ENCODE measurements around the gene PRKG1.

The PRKG1 gene

DNA sequence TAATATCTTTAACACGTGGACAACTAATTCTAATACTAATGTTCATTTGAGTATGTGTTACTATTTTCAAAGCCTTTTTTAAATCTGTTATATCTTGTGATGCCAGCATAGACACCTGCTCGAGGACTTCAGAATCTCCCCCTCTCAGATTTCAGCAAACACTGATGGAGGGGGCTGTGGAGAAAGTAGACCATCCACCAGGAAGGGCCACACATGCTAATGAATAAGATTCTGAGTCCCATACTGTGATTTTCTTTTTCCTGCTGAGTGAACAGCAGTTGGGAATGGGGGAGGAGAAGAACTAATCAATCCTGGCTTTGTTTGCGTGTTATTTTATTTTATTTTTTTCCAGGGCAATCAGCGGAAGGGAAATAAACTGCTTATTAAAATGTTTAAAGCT, 783.0 kb downstream of the PRKG1 start:
- no peak for DNase-seq

DNA sequence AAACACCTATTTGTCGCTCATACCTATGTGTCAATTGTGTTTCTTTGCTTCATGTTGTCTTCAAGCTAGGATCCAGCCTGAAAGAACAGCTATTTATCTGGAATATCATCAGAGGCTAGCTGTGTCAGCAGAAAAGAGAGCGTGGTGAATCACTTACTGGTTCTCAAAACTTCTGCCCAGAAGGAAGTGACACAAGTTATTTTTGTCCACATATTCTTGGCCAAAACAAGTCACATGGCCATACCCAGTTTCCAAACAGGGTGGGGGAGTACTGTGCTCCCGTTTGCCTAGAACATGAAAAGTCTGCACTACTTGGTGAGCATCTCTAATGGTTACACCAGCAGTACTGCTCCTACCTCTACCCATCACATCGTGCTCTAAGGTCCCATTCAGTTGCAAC, 786.0 kb downstream of the PRKG1 start:
- DNase-seq, result no peak

DNA sequence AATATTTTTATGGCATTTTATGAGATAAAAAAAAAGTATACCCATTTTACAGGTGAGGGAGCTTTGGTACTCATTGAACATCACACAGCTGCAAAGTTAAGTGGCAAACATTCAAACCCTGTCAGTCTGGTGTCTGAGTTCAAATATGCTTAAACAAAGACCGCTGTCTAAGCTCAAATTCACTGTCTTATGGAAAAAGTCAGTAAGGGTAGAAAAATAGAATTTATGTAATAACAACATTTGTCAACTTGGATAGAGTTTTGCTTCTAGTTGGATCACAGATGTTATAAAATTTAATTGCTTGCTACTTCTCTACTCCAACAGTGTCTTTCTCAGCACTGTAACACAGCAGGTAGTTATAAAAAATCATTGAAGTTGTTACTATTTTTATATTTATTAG, 786.8 kb downstream of the PRKG1 start:
- DNase-seq, result no peak

DNA sequence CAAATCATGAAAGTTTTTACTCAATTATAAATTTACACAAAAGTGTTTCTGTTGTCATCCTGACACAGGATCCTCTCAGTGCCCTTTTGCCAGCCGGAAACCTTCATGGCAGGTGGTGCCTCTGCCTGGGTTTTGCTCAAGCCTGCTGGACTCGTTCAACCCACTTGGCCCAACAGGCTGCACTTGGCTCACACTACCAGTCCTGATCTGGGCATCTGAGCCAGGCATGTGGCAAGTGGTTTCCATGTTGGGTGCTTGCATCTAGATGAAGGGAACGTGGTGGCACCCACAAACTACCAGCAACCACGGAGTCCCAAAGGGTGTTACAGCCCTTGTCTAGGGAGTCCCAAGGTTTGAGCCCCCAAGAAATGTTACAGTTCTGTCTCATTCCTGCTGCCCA, 787.4 kb downstream of the PRKG1 start:
- no peak for DNase-seq

DNA sequence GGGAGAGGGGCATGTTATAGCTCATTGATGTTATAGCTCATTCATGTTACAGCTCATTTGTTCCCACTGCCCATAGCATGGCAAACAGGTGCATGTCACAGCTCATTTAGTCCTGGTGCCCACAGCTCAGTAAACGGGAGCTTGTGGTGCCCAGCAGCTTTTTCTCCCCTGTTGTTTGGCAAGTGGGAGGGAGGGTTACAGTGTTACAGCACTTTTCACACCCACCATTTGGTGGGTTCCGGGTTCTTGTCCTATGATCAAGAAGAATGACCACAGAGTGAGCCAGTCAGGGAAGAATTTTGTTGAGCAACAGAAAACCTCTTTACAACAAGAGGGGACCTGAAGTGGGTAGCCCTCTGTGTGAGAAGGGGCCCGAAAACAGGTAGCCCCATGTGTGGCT, 787.9 kb downstream of the PRKG1 start:
- no peak for DNase-seq

DNA sequence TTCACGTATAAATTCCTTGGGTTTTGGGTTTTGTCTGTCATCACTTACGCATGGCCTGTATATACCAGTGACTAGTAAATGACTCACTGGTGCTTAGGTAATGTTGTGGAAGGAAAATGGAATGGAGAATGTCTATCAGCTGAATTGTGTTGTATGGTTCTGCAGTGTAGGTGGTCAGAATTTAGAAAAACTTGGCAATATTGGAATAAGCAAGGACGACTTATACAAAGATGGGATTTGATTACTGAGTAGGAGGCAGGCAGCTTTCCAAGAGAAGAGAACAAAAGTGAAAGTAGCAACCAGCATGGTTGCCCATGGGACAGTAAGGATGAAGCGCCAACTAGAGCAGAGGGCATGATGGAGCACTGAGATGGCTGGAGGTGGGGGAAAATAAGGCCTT, 793.7 kb downstream of the PRKG1 start:
- no peak for DNase-seq

DNA sequence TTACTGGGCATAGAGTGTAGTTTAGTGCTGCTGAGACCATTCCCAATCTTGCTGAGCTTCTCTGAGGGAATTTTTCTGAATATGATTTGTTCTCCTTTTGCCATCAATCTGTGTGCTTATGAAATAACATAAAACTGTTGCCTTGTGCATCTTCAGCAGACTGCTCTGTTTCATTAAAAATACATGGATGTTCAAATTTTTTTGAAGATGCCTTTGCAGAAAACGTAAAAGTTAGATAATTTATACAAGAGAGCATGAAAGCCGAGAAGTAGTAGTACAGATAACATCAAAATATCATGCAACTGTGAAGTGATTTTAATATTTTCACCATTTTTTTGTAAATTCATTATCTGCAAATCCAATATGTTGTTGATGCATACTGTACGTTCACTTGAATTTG, 799.8 kb downstream of the PRKG1 start:
- no peak for DNase-seq

DNA sequence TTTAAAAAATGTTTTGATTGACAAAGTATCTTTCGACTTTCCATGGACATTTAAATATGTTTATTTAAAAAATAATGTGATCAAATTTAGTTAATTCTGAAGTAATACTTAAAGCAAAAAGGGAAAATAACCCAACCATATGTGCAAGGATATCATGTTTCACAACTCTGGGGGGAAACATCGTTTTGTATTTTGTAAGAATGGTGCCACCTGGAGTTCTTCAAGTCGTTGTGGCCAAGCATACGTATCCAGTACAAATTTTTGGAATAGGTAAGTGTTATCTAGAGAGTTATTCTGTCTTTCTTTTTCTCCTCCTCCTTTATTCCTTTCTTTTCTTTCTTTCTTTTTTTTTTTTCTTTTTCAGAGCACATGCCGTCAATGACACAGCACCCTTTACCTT, 801.3 kb downstream of the PRKG1 start:
- no peak for DNase-seq

DNA sequence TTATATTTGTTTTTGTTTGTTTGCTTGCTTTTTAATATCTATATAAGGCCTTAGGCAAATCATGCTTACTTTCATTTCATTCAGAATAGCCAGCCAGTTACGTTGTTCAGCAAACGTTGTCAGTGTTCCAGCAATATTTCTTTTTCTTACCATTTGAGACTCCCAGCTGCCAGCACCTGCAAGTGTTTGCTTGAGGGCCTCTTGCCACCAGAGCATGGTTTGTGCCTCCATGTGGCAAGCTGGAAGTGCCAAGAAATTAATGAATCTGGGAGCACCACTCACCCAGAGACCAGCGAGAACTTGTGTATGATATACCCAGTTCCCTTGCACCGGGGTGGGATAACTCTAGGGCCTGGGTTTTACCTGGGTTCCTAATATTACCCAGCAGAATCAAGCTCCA, 802.2 kb downstream of the PRKG1 start:
- peak; percentile 23 for DNase-seq

DNA sequence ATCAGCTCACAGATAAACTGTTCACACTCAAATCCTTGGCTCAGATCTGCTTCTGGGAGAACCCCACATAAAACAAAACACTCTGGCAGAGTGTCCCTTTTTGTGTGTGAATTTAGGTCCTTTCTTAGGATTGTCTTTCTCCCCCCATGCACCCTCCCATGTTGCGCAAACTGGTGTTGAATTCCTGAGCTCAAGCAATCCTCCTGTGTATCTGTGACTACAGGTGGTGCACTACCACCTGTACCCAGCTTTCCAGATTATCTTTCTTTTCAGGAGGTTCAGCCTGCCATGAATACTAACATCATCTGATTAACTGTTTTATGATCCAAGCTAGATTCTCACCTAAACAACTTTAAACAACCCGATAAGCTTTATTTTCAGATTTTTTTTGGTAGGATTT, 802.7 kb downstream of the PRKG1 start:
- no peak for DNase-seq

DNA sequence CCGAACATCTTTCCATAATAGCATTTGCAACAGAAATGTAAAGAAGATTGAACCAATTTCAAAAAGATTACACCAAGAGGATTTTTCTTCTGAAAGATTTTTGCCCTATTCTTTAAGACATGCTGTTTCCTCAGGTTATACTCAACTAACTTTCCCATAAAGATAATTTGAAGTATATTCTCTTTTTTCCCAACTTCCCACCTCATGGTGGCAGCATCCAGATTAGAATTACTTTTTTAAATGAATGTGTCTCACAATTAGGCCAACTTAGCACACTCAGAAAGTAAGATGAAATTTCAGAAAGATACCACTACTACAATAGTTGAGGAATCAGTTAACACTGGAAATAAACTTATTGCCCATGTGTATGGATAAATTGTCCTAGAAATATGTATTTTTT, 803.3 kb downstream of the PRKG1 start:
- no peak for DNase-seq

DNA sequence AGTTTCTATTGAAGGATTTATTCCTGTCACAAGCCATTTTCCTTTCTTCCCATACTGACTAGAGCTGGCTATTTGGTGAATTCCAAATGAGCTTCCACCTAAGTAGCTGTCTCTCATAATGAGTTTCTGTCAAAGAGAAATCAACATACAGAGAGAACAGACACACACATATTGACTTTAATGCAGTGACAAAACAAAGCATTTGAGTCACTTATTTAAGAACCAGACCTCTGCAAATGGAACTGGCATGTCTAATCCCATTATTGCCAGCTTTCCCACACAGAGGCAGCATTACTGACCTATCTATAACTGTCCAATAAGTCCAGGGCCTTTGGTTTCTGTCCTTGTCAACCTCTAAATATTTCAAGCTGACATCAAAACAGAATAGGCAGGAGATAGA, 804.4 kb downstream of the PRKG1 start:
- DNase-seq, result no peak

DNA sequence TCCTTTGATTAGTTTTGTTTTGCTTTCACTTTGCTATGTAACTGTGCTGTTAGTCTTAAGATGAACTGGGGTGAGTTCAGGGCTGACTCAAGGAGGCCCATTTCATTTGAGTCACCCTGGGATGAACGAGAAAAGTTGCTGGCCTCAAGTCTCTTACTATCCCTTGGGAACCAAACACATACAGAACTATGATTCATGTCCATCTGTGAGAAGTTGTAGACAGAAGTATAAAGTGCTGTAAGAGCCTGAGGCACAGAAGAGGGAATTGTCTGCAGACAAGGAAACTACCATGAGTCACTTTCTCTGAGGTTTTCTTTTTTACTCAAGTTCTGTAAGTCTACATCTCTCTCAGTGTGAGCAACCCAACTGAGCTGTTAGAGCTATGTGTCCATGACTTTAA, 805.0 kb downstream of the PRKG1 start:
- DNase-seq, result no peak

DNA sequence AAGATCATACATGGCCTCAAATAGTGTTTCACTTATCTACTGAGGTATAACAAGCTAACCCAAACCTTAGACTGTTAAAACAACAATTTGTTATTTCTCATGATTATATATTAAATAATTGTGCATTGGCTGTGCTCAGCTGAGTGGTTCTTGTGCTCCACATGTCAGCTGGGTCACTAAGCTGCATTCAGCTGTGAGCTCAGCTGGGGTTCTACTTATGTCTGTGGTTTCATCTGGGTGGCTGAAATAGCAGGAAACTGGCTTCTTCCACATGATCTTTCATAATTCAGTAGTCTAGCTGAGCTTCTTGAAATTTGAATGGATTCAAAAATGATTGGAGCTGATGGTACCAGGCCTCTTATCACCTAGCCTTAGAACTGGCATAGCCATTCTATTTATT, 806.9 kb downstream of the PRKG1 start:
- no peak for DNase-seq

DNA sequence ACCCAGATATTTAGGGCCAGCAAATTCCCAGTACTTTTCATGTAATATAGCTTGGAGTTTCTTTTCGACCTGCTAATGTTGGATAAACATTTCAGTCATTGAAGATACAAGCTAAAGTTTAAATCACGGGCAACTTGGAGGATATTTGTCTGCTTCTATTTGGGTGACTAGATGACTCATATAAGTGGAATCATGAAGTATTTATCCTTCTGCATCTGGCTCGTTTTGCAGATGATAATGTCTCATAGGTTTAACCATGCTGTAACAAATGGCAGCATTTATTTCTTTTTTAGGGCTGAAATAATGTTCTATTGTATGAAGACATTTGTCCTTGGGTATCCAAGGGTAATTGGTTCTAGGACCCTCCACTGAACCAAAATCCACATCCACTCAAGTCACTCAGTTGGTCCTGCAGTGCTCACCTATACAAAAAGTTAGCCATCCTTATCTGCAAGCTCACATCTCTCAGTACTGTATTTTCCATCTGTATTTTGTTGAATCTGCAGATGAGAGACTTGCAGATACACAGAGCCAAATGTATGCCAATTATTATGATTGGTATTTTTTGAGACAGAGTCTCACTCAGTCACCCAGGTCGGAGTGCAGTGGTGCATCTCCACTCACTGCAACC, 812.3 kb downstream of the PRKG1 start:
- no peak for DNase-seq

DNA sequence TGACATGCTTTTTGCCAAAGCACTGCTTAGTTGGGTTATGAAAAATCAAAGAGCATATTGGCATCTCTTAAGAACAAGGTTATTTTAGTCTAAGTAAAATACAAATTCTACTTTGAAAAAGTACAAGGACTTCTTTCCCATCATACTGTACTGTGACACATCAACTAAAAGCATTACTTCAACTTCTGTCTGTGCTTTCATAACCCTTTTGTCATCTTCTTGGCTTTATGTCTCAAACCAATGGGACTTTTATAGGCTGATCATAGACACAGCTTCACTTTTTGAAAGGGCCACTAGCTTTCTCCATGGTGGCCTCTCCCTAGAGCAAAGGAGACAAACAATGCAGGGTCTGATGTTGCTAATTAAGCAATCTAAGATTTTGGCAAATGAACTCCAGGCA, 814.0 kb downstream of the PRKG1 start:
- no peak for DNase-seq

DNA sequence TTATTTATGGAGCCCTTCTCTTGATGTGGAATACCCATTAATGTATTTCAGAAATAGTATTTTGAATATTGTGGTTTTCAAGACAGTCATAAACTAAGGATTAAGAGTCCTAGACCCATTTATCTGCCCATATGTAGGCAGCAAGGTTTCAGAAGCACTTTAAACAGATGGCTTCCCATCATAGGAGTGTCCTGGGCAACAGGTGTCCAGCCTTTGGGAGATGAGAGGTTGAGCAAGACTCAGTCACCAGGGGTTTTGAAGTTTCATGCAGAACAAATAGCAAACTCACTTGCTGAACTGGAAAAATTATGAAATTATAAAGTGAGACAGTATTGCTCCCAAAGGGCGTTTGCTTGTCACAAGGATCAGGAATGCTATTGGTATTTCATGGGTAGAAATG, 818.0 kb downstream of the PRKG1 start:
- DNase-seq, result no peak

DNA sequence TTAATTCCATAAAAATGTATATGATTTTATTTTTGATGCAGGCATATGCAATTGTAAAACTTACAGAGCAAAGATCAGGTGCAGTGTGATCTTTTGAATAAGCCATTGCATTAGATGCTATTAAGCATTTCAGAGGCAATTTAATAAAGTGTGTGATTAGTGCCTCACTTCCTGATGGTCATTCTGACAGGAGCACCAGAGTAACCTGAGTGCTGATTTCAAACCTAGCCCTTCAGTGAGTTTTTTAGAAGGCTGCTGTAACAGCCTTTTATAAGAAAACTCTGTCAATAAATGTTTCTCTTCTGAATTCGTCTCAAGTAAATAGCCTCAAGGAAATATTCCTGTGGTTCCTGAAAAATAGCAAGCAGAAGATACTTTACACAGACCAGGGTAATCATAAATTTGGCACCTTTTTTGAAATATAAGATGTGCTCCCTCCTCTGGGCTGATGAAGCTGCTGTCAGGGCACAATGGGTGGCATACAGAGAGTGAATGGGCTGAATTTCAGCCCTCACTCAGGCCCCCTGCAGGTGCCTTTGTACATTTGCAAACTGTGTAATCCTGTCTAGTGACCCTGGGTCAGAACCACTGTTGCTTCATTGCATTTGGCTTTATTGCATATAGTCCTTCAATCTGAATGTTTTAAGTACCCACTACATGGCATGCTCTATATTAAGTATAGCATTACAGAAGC, 818.8 kb downstream of the PRKG1 start:
- no peak for DNase-seq

DNA sequence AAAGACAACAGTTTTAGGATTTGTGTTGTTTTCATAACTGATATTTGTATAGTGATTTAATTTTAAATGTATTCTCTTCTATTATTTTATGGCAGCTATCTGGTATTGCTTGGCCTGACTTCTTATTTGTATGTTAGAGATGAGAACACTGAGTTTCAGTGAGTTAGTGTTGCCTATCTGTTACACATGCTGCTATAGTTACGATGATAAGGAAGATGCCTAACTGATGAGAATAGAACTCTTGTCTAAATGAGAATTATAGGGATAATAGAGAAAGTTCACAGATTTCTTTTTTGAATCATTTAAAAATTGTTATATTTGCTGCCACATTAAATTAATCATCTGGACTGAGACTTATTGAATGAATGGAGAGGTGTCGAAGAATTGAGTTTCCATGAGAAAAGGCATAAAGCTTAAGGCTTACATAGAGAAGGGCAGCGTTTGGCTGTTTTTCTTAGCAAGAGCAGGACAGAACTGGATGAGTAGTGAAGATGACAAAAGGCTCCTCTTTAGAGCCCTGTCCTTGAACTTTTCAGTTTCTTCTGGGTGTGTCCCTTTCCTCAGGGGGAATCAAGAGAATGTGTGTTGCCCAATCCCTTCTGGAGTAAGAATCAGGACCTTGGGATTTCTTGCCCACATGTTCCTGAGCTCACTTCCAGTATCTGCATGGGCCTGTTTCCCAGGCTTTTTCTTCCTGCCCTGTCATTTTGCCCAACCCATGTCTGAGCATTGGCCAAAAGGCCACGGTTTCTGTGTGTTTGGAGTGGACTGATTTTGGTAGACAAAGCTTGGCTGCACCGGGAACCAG, 820.7 kb downstream of the PRKG1 start:
- DNase-seq, result no peak

DNA sequence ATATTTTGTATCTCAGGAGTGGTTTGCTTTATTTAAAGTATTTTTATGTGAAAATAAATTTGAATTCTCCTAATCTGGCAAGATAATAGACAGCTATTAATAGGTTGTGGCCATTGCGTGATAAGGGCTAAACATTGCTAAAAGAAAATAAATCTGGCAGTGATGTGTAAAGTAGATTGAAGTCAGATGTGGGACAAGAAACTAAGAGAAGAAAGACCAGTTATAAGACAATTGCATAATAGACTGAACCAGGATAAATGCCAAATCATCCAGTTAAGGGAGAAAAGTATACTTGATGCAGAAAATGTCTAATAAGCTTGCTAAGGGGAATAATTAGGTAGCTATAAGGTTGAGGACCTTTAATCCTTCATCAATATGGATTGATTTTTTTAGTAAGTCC, 822.6 kb downstream of the PRKG1 start:
- no peak for DNase-seq

DNA sequence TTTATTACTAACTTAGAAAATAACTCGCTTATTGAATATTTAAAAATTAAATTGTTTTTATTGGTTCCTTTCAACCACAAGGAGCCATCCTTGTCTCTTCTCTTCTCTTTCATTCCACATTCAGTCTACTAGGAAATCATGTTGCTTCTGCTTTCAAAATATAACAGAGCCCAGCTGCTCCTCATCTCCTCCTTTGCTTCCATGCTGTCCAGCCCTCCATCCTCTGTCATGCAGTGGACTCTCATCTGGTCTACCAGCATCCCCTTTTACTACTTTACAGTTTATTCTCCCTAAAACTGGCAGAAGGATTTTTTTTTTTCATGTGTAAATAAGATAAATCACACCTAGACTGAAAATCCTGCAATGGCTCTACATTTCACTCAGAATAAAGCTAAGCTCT, 823.3 kb downstream of the PRKG1 start:
- no peak for DNase-seq

DNA sequence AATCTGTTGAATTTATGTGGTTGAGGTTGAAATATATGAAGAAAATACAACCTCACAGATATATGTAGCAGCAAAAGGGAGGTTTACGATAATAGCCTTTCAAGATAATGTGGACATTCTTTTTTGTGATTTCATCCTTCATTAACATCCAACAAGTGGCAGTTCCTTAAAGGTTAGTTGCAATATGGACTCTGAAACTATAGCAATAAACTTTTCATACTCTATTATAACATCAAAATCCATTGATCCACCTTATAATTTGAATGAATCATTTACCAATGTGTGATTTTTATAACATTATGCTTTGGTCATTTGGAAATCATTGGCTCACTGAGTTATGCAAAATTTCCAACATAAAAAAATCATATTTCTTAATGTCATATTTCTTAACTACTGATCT, 825.9 kb downstream of the PRKG1 start:
- DNase-seq, result no peak

DNA sequence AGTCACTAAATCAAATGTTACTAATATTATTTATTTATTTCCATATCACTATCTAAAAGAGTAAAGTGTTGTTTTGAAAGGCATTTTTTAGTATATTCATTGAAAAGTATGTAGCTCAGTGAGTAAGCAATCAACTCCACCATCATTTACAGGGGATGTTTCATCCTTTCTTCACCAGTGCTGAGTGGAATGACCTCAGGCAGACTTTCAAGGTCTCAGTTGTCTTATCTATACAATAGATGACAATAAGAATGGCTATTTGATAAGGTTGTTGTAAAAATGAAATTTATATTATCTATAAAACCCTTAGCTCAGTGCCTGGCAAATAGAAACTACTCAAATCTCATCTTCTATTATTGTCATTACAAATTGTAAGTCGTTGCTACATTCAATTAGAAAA, 829.4 kb downstream of the PRKG1 start:
- no peak for DNase-seq

DNA sequence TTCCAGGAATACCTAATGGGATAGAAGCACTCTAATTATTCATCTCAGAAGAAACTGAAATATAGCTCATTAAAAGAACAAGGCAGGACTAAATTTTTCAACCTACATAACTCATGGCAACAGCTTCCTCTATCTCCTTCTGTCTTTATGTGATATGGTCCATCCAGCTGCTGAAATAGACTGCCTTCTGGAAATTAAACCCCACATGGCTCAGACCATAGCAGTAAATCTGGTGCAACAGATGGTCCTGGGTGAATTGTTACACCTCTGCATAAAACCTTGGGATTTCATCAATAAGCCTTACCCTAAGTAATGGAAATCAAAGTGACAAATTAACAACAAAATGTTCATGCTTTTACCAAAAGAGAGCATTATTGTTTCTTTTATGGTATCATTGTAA, 830.7 kb downstream of the PRKG1 start:
- no peak for DNase-seq

All from SHP77 treated with DMSO at 0.1 percent for 48 hours (cell line).